ENCODE measurements around the gene CFAP141. TPM values are rescaled to one million over a fixed set of nuclear protein-coding genes. Genes with fewer than 3 reads are reported as not detected.

The CFAP141 gene
- total and polyA plus RNA-seq, 2 of the 4 experiments (the other 2 are of a cell fraction): not detected

GRCh38 chr1:154174654-154175053 is 31.5 kb downstream of the CFAP141 start:
- Histone ChIP-seq H2BK5ac (ENCODE audit: low read depth, low read length, poor library complexity, severe bottlenecking) (no peak overlapping the region), H3K56ac (ENCODE audit: extremely low read depth, insufficient read depth, low read length) (no peak overlapping the region), H3K14ac (replicated peaks; ENCODE audit: low read depth, low read length) (no peak overlapping the region), H4K20me1 (ENCODE audit: insufficient read depth, low read length) (peaks cover 87% of the 10 kb centered on the region), H2AK5ac (ENCODE audit: low read depth, low read length) (no peak overlapping the region), H3K9me1 (ENCODE audit: insufficient read depth, low read length) (peaks cover 11% of the 10 kb centered on the region), H4K5ac (ENCODE audit: low read depth, low read length) (no peak overlapping the region), H3K36me3 (ENCODE audit: control insufficient read depth, insufficient read depth, low read length) (peaks cover 55% of the 10 kb centered on the region), H2AFZ (replicated peaks; ENCODE audit: low read length, poor library complexity) (no peak overlapping the region), H2BK120ac (ENCODE audit: low read depth, low read length) (no peak overlapping the region), H3K4ac (ENCODE audit: low read depth, low read length) (no peak overlapping the region), H2AK9ac (replicated peaks; ENCODE audit: low read depth, low read length, poor library complexity) (no peak overlapping the region), H3K9ac (ENCODE audit: low read depth, low read length) (no peak overlapping the region), H4K91ac (ENCODE audit: insufficient read depth, low read depth, low read length) (no peak overlapping the region), H3K79me1 (ENCODE audit: low read depth in 1 of 2, low read length in 2 of 2) (peaks cover 35 to 54% of the 10 kb centered on the region in 2 experiments), H2BK15ac (ENCODE audit: low read depth, low read length) (no peak overlapping the region), H3K27ac (ENCODE audit: insufficient read depth, low read length) (no peak overlapping the region), H3K18ac (ENCODE audit: low read depth, low read length) (no peak overlapping the region), H2BK20ac (ENCODE audit: low read depth, low read length) (no peak overlapping the region), H3K27me3 (ENCODE audit: control insufficient read depth, insufficient read depth, low read length) (no peaks in the 10 kb centered on the region), H3K4me1 (ENCODE audit: control insufficient read depth, insufficient read depth, low read length) (peaks cover 22% of the 10 kb centered on the region), H3K9me3 (ENCODE audit: control insufficient read depth, insufficient read depth, low read length) (no peaks in the 10 kb centered on the region), H3K23ac (ENCODE audit: low read depth, low read length) (no peak overlapping the region), H3K4me2 (ENCODE audit: low read depth, low read length) (no peak overlapping the region), H3K4me3 (ENCODE audit: insufficient read depth, low read depth, low read length) (no peak overlapping the region), H4K8ac (ENCODE audit: low read depth in 2 of 2, low read length in 2 of 2) (no peak overlapping the region)
- no peak for ATAC-seq (ENCODE audit: low read depth)
- CTCF ChIA-PET: no interaction called here
- TF ChIP-seq, protein P1, sequence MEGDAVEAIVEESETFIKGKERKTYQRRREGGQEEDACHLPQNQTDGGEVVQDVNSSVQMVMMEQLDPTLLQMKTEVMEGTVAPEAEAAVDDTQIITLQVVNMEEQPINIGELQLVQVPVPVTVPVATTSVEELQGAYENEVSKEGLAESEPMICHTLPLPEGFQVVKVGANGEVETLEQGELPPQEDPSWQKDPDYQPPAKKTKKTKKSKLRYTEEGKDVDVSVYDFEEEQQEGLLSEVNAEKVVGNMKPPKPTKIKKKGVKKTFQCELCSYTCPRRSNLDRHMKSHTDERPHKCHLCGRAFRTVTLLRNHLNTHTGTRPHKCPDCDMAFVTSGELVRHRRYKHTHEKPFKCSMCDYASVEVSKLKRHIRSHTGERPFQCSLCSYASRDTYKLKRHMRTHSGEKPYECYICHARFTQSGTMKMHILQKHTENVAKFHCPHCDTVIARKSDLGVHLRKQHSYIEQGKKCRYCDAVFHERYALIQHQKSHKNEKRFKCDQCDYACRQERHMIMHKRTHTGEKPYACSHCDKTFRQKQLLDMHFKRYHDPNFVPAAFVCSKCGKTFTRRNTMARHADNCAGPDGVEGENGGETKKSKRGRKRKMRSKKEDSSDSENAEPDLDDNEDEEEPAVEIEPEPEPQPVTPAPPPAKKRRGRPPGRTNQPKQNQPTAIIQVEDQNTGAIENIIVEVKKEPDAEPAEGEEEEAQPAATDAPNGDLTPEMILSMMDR (conservative IDR thresholded peaks at IDR 0.05; ENCODE audit: low read depth, low read length): no peak
- TF ChIP-seq RAD21 (IDR thresholded peaks at IDR 0.05; ENCODE audit: low read length): no peak
- TF ChIP-seq MXI1 (IDR thresholded peaks at IDR 0.05; ENCODE audit: borderline replicate concordance, low read depth, low read length): no peak
- no peak for TF ChIP-seq POLR2A (IDR thresholded peaks at IDR 0.05; ENCODE audit: low read depth, low read length)
- no peak for TF ChIP-seq FOS (IDR thresholded peaks at IDR 0.05; ENCODE audit: low read depth, low read length)
- no peak for TF ChIP-seq SMC3 (IDR thresholded peaks at IDR 0.05; ENCODE audit: low read depth, low read length)
- TF ChIP-seq MAFK (IDR thresholded peaks at IDR 0.05; ENCODE audit: low read depth, low read length): no peak
- TF ChIP-seq, protein P2, sequence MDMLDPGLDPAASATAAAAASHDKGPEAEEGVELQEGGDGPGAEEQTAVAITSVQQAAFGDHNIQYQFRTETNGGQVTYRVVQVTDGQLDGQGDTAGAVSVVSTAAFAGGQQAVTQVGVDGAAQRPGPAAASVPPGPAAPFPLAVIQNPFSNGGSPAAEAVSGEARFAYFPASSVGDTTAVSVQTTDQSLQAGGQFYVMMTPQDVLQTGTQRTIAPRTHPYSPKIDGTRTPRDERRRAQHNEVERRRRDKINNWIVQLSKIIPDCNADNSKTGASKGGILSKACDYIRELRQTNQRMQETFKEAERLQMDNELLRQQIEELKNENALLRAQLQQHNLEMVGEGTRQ (IDR thresholded peaks at IDR 0.05; ENCODE audit: low read depth, low read length): no peak
- no peak for TF ChIP-seq BHLHE40 (IDR thresholded peaks at IDR 0.05; ENCODE audit: low read depth, low read length)
- TF ChIP-seq CEBPB (IDR thresholded peaks at IDR 0.05; ENCODE audit: low read depth, low read length): no peak
- TF ChIP-seq CHD1 (IDR thresholded peaks at IDR 0.05; ENCODE audit: low read depth, low read length): no peak
- no peak for TF ChIP-seq MAZ (IDR thresholded peaks at IDR 0.05; ENCODE audit: borderline replicate concordance, low read depth, low read length)
- no peak for TF ChIP-seq NFE2L2 (IDR thresholded peaks at IDR 0.05; ENCODE audit: low read depth, low read length)
- no peak for TF ChIP-seq RCOR1 (IDR thresholded peaks at IDR 0.05; ENCODE audit: insufficient replicate concordance, low read length)
- TF ChIP-seq, protein P3, sequence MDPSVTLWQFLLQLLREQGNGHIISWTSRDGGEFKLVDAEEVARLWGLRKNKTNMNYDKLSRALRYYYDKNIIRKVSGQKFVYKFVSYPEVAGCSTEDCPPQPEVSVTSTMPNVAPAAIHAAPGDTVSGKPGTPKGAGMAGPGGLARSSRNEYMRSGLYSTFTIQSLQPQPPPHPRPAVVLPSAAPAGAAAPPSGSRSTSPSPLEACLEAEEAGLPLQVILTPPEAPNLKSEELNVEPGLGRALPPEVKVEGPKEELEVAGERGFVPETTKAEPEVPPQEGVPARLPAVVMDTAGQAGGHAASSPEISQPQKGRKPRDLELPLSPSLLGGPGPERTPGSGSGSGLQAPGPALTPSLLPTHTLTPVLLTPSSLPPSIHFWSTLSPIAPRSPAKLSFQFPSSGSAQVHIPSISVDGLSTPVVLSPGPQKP (IDR thresholded peaks at IDR 0.05; ENCODE audit: borderline replicate concordance, low read depth, low read length): no peak
- TF ChIP-seq RFX5 (IDR thresholded peaks at IDR 0.05; ENCODE audit: low read depth, low read length): no peak
- intact Hi-C loops (cut with micrococcal nuclease) (no loop called here), dilution Hi-C loops (cut with HindIII; ENCODE audit: low sequenced_read_pairs, unreplicated experiment) (no loop called here), in situ Hi-C loops (cut with MboI; ENCODE audit: low sequenced_read_pairs) (no loop called here)
- DNase-seq: no peak
- POLR2A ChIA-PET (ENCODE audit: unreplicated experiment): no interaction called here
- 83% methylated on average over 1 of the region's 4 CpGs; no CpG with 5 or more reads in 1 of the 2 experiments for WGBS, 2 experiments (ENCODE audit: extremely low coverage in 2 of 2, insufficient read length in 1 of 2)
- BruUV-seq (replicated peaks): no TSS peak
